Measurements from ENCODE around the gene MRPL1. TPM values are rescaled to one million over a fixed set of nuclear protein-coding genes. Genes with fewer than 3 reads are reported as not detected.
A peak's percentile ranks its signal among the peaks of the same experiment; 100 is the strongest.

MRPL1 gene
- total RNA-seq, 3 donors from 2014 or later (not counting 1 experiment from before 2014, with no cell fraction given): 17.9 to 22.9 (median 22.9) TPM

- H3K4me3 Mint-ChIP-seq: no peak overlapping the region
- H3K36me3 Mint-ChIP-seq: peaks cover 12% of the 10 kb centered on the region
- Histone ChIP-seq H3K9me3 (ENCODE audit: control insufficient read depth, insufficient read depth, low read length) (no peaks in the 10 kb centered on the region), H3K4me1 (ENCODE audit: control insufficient read depth, insufficient read depth, low read length) (no peaks in the 10 kb centered on the region), H3K27ac (ENCODE audit: low read length) (no peak overlapping the region), H3K36me3 (ENCODE audit: control insufficient read depth, insufficient read depth, low read length) (peaks cover 32% of the 10 kb centered on the region), H3K27me3 (ENCODE audit: control insufficient read depth, insufficient read depth, low read length) (no peaks in the 10 kb centered on the region), H3K4me3 (ENCODE audit: low read length) (no peak overlapping the region)
- intact Hi-C loops (cut with micrococcal nuclease): no loop called here
- 67% methylated on average over 5 of the region's 5 CpGs for WGBS (ENCODE audit: insufficient coverage)
- DNase-seq: no peak
- no peaks in the 10 kb centered on the region for H3K9me3 Mint-ChIP-seq
- H3K4me1 Mint-ChIP-seq: no peaks in the 10 kb centered on the region
- no peak overlapping the region for H3K27ac Mint-ChIP-seq
- H3K27me3 Mint-ChIP-seq (ENCODE audit: low read depth in 2 of 2): no peaks in the 10 kb centered on the region
- ATAC-seq: no peak
- TF ChIP-seq CTCF (IDR thresholded peaks at IDR 0.05): no peak
These were observed 89.8 kb downstream of the MRPL1 start for GRCh38 chr4:77952457-77952856.

GRCh38 chr4:77954690-77955089 is 92.1 kb downstream of the MRPL1 start:
- no peaks in the 10 kb centered on the region for H3K27me3 ChIP-seq (ENCODE audit: control insufficient read depth, insufficient read depth, low read length)
- Mint-ChIP-seq H3K4me3 (no peak overlapping the region), H3K36me3 (peaks cover 12% of the 10 kb centered on the region), H3K4me1 (no peaks in the 10 kb centered on the region), H3K27ac (peak overlapping the region in 1 of 2 donors; percentile 5), H3K9me3 (no peaks in the 10 kb centered on the region), H3K27me3 (ENCODE audit: low read depth in 2 of 2) (no peaks in the 10 kb centered on the region)
- WGBS (ENCODE audit: insufficient coverage): 92% methylated on average over 3 of the region's 3 CpGs
- TF ChIP-seq CTCF (IDR thresholded peaks at IDR 0.05): no peak
- no peaks in the 10 kb centered on the region for H3K9me3 ChIP-seq (ENCODE audit: control insufficient read depth, insufficient read depth, low read length)
- no peak for DNase-seq
- H3K27ac ChIP-seq (ENCODE audit: low read length): no peak overlapping the region
- no peak for ATAC-seq
- intact Hi-C loops (cut with micrococcal nuclease): no loop called here
- no peak overlapping the region for H3K4me3 ChIP-seq (ENCODE audit: low read length)
- peaks cover 32% of the 10 kb centered on the region for H3K36me3 ChIP-seq (ENCODE audit: control insufficient read depth, insufficient read depth, low read length)
- H3K4me1 ChIP-seq (ENCODE audit: control insufficient read depth, insufficient read depth, low read length): no peaks in the 10 kb centered on the region

- H3K4me1 ChIP-seq (ENCODE audit: control insufficient read depth, insufficient read depth, low read length): no peaks in the 10 kb centered on the region
- intact Hi-C loops (cut with micrococcal nuclease): no loop called here
- no peaks in the 10 kb centered on the region for H3K9me3 ChIP-seq (ENCODE audit: control insufficient read depth, insufficient read depth, low read length)
- TF ChIP-seq CTCF (IDR thresholded peaks at IDR 0.05): no peak
- DNase-seq (no peak), ATAC-seq (no peak)
- Mint-ChIP-seq H3K27ac (no peak overlapping the region), H3K4me3 (no peak overlapping the region), H3K9me3 (no peaks in the 10 kb centered on the region), H3K27me3 (ENCODE audit: low read depth in 2 of 2) (no peaks in the 10 kb centered on the region), H3K4me1 (no peaks in the 10 kb centered on the region), H3K36me3 (peaks cover 12% of the 10 kb centered on the region)
- H3K36me3 ChIP-seq (ENCODE audit: control insufficient read depth, insufficient read depth, low read length): peaks cover 25% of the 10 kb centered on the region
- no peak overlapping the region for H3K27ac ChIP-seq (ENCODE audit: low read length)
- no peak overlapping the region for H3K4me3 ChIP-seq (ENCODE audit: low read length)
- H3K27me3 ChIP-seq (ENCODE audit: control insufficient read depth, insufficient read depth, low read length): no peaks in the 10 kb centered on the region
- WGBS (ENCODE audit: insufficient coverage): 92% methylated on average over 5 of the region's 5 CpGs
These were observed 94.3 kb downstream of the MRPL1 start for GRCh38 chr4:77956917-77957316.

GRCh38 chr4:77958897-77959296 is 96.3 kb downstream of the MRPL1 start:
- Mint-ChIP-seq H3K27ac (no peak overlapping the region), H3K4me1 (no peaks in the 10 kb centered on the region), H3K9me3 (no peaks in the 10 kb centered on the region), H3K4me3 (no peak overlapping the region), H3K27me3 (ENCODE audit: low read depth in 2 of 2) (no peaks in the 10 kb centered on the region), H3K36me3 (peaks cover 6% of the 10 kb centered on the region)
- Histone ChIP-seq H3K27me3 (ENCODE audit: control insufficient read depth, insufficient read depth, low read length) (no peaks in the 10 kb centered on the region), H3K36me3 (ENCODE audit: control insufficient read depth, insufficient read depth, low read length) (peaks cover 10% of the 10 kb centered on the region), H3K9me3 (ENCODE audit: control insufficient read depth, insufficient read depth, low read length) (no peaks in the 10 kb centered on the region), H3K4me3 (ENCODE audit: low read length) (no peak overlapping the region), H3K27ac (ENCODE audit: low read length) (no peak overlapping the region), H3K4me1 (ENCODE audit: control insufficient read depth, insufficient read depth, low read length) (no peaks in the 10 kb centered on the region)
- no peak for TF ChIP-seq CTCF (IDR thresholded peaks at IDR 0.05)
- intact Hi-C loops (cut with micrococcal nuclease): loop anchor here (2.0 kb wide), 1 partner anchor 558 kb away; no protein-coding TSS in a partner anchor
- no peak for DNase-seq
- 100% methylated on average over 1 of the region's 2 CpGs for WGBS (ENCODE audit: insufficient coverage)
- ATAC-seq: no peak

All from natural killer cell (primary cell).